Ovary (tissue), 9 donors: ENCODE measurements around the gene CDC42BPB. TPM values are rescaled to one million over a fixed set of nuclear protein-coding genes. Genes with fewer than 3 reads are reported as not detected.

Experiments used
- DNase-seq, 5 donors: peaks; one replicate each; pipeline ENCODE4 v3.0.0-alpha.2; 2019 to 2020
- H3K27ac ChIP-seq, 2 donors: fragments of 200-600 bp; one replicate each; pipeline versions ENCODE4 v1.5.1 to v1.8.0; 2019 to 2022
- H3K27me3 ChIP-seq: fragments of 200-600 bp; one replicate; pipeline ENCODE4 v1.8.0; 2022
- H3K36me3 ChIP-seq: fragments of 200-600 bp; sonication (generic); one replicate; pipeline ENCODE4 v1.5.1; 2019
- H3K4me1 ChIP-seq: one replicate; pipeline ENCODE4 v1.8.1; 2013; ENCODE audit warnings: mild to moderate bottlenecking, moderate library complexity; ENCODE audit not compliant: insufficient read depth
- H3K4me3 ChIP-seq: fragments of 200-600 bp; sonication (generic); one replicate; pipeline ENCODE4 v1.5.1; 2017
- H3K9me3 ChIP-seq, 2 donors: fragments of 200-600 bp in 1 of 2; sonication (generic) in 1 of 2; one replicate each; pipeline versions ENCODE4 v1.5.1 to v1.8.1; 2013 to 2019; ENCODE audit warnings: mild to moderate bottlenecking in 1 of 2, moderate library complexity in 1 of 2
- CTCF ChIP-seq, 3 donors: fragments of 450-650 bp in 2 of 3; fragments of 200-600 bp in 1 of 3; IDR thresholded peaks; one replicate each; pipeline versions ENCODE4 v1.5.1 to v1.8.0; 2016 to 2022; ENCODE audit warnings: antibody characterized with exemption in 3 of 3, mild to moderate bottlenecking in 1 of 3
- EP300 ChIP-seq: sonication (generic); formaldehyde crosslinking; IDR thresholded peaks from one replicate; pipeline ENCODE4 v1.6.1; 2017; ENCODE audit warnings: antibody characterized with exemption
- POLR2A ChIP-seq: fragments of 450-650 bp; IDR thresholded peaks from one replicate; pipeline ENCODE4 v1.6.1; 2017; ENCODE audit warnings: antibody characterized with exemption, mild to moderate bottlenecking, moderate library complexity
- WGBS, 3 donors: extraction: QIAGEN DNeasy Blood & Tissue Kit in 1 of 3; methylation state at CpG; one replicate each; pipeline versions ENCODE4 v1.1.5 to v1.1.7; 2013 to 2017; 5-methylcytosine and 5-hydroxymethylcytosine counted together
- intact Hi-C, 4 donors: fragments of 100-400 bp; cut with DNase I; formaldehyde crosslinking; loops; one replicate each; pipeline versions ENCODE4 v1.11.0 to v1.15.1; 2022 to 2023
- polyA plus RNA-seq, 2 donors: library from polyadenylated mRNA; stranded (reverse); fragments of 200-250 nt in 1 of 2; fragments of 350-450 nt in 1 of 2; fragmentation: Illumina TruSeq in 1 of 2; extraction: RNeasy Lipid Tissue Mini Kit (QIAGEN cat#74804) in 1 of 2; gene quantifications; one replicate each; pipeline ENCODE4 v1.2.3, GENCODE V29; 2013 to 2014
- total RNA-seq, 7 donors: library from RNA; depleted of rRNA in 2 of 7; stranded (reverse); fragments of >200 nt in 2 of 7; fragmentation: NEBNext Ultra II Directional in 3 of 7; extraction: Animal tissue kit (Norgen Biotek cat#: 25700) in 3 of 7; gene quantifications; one replicate each; pipeline versions ENCODE4 v1.1.0 to v1.2.4, GENCODE V29; 2016 to 2023
- donor health status: DM: no; HTN: no; CAD: no; lungs with moderate emphysema.
- donor health status: DM: no; HTN: no; CAD: no.
- donor health status: Bipolar disorder and iron deficiency.
- donor health status: DM: yes; HTN: yes; CAD: no.
- donor health status: DM: no; HTN: no; CAD: no.
- donor health status: DM: yes; HTN: yes; CAD: no.

Gene CDC42BPB
- total and polyA plus RNA-seq, 9 donors = 50.0 to 103 (median 75.1) TPM

GRCh38 chr14:103070971-103071542 lies 13.7 kb upstream of the CDC42BPB start:
- peaks cover 6% of the 10 kb centered on the region for H3K4me1 ChIP-seq
- WGBS, 3 donors = 83 to 89% (median 84%) methylated on average over 21 of the region's 21 CpGs
- H3K36me3 ChIP-seq = no peaks in the 10 kb centered on the region
- H3K4me3 ChIP-seq = no peak overlapping the region
- intact Hi-C loops = loop anchor here in 2 of 4 donors (10.0 kb wide), 1 partner anchor 224 kb away; no protein-coding TSS in a partner anchor
- no peak for DNase-seq
- no peaks in the 10 kb centered on the region for H3K27me3 ChIP-seq
- no peak overlapping the region for H3K27ac ChIP-seq
- H3K9me3 ChIP-seq = no peaks in the 10 kb centered on the region
- TF ChIP-seq EP300 = no peak
- TF ChIP-seq POLR2A = no peak
- TF ChIP-seq CTCF (IDR thresholded peaks at IDR 0.05) = no peak

GRCh38 chr14:103070263-103070885 lies 13.0 kb upstream of the CDC42BPB start:
- intact Hi-C loops = loop anchor here in 2 of 4 donors (10.0 kb wide), 1 partner anchor 224 kb away; no protein-coding TSS in a partner anchor
- no peak overlapping the region for H3K27ac ChIP-seq
- H3K36me3 ChIP-seq = no peaks in the 10 kb centered on the region
- no peaks in the 10 kb centered on the region for H3K27me3 ChIP-seq
- H3K9me3 ChIP-seq = no peaks in the 10 kb centered on the region
- no peak for TF ChIP-seq POLR2A
- no peak for TF ChIP-seq EP300
- TF ChIP-seq CTCF (IDR thresholded peaks at IDR 0.05) = no peak
- no peak overlapping the region for H3K4me3 ChIP-seq
- WGBS, 3 donors = 69 to 80% (median 76%) methylated on average over 7 to 8 of the region's 8 CpGs
- peaks cover 6% of the 10 kb centered on the region for H3K4me1 ChIP-seq
- no peak for DNase-seq

- Histone ChIP-seq H3K36me3 (no peaks in the 10 kb centered on the region), H3K9me3 (no peaks in the 10 kb centered on the region), H3K27me3 (no peaks in the 10 kb centered on the region), H3K4me3 (no peak overlapping the region), H3K27ac (no peak overlapping the region), H3K4me1 (peaks cover 3% of the 10 kb centered on the region)
- no peak for TF ChIP-seq EP300
- 59 to 61% (median 60%) methylated on average over 22 of the region's 22 CpGs for WGBS, 3 donors
- intact Hi-C loops = no loop called here
- peak in 1 of 5 donors; percentile 25 for DNase-seq
These were observed 11.2 kb upstream of the CDC42BPB start for GRCh38 chr14:103068351-103069073.

- H3K36me3 ChIP-seq = no peaks in the 10 kb centered on the region
- H3K27me3 ChIP-seq = no peaks in the 10 kb centered on the region
- no peak overlapping the region for H3K27ac ChIP-seq
- no peaks in the 10 kb centered on the region for H3K9me3 ChIP-seq
- H3K4me1 ChIP-seq = peaks cover 3% of the 10 kb centered on the region
- intact Hi-C loops = no loop called here
- 66 to 70% (median 69%) methylated on average over 8 of the region's 8 CpGs for WGBS, 3 donors
- DNase-seq = no peak
- TF ChIP-seq CTCF (IDR thresholded peaks at IDR 0.05) (no peak), EP300 (no peak), POLR2A (no peak)
- H3K4me3 ChIP-seq = no peak overlapping the region
These were observed 10.0 kb upstream of the CDC42BPB start for GRCh38 chr14:103067231-103067954.
